MG63 (cell line): ENCODE data around the gene HYAL1. TPM values are rescaled to one million over a fixed set of nuclear protein-coding genes. Genes with fewer than 3 reads are reported as not detected.

Source experiments
- DNase-seq: peaks from one replicate; pipeline ENCODE4 v3.0.0-alpha.2; 2020
- H3K27me3 ChIP-seq: fragments of 250-450 bp; sonication (Bioruptor Pico); 2 replicates; pipeline ENCODE4 v1.5.1; 2020; ENCODE audit warnings: mild to moderate bottlenecking, moderate library complexity
- H3K36me3 ChIP-seq: fragments of 250-450 bp; sonication (Bioruptor Pico); 2 replicates; pipeline ENCODE4 v1.5.1; 2020; ENCODE audit warnings: mild to moderate bottlenecking, moderate library complexity
- H3K4me3 ChIP-seq: fragments of 250-450 bp; sonication (Bioruptor Pico); 2 replicates; pipeline ENCODE4 v1.5.1; 2020; ENCODE audit warnings: mild to moderate bottlenecking, moderate library complexity
- H3K9me3 ChIP-seq: fragments of 250-450 bp; sonication (Bioruptor Pico); 2 replicates; pipeline ENCODE4 v1.5.1; 2020; ENCODE audit warnings: mild to moderate bottlenecking, moderate library complexity
- total RNA-seq: library from RNA; depleted of rRNA; stranded (reverse); fragments of >200 nt; shearing (Covaris generic); gene quantifications from 2 replicates; pipeline ENCODE4 v1.2.3, GENCODE V29; 2014; ENCODE audit warnings: low replicate concordance

Gene HYAL1
- total RNA-seq, 1 experiment from 2014 or later, result 1.4 TPM

DNA sequence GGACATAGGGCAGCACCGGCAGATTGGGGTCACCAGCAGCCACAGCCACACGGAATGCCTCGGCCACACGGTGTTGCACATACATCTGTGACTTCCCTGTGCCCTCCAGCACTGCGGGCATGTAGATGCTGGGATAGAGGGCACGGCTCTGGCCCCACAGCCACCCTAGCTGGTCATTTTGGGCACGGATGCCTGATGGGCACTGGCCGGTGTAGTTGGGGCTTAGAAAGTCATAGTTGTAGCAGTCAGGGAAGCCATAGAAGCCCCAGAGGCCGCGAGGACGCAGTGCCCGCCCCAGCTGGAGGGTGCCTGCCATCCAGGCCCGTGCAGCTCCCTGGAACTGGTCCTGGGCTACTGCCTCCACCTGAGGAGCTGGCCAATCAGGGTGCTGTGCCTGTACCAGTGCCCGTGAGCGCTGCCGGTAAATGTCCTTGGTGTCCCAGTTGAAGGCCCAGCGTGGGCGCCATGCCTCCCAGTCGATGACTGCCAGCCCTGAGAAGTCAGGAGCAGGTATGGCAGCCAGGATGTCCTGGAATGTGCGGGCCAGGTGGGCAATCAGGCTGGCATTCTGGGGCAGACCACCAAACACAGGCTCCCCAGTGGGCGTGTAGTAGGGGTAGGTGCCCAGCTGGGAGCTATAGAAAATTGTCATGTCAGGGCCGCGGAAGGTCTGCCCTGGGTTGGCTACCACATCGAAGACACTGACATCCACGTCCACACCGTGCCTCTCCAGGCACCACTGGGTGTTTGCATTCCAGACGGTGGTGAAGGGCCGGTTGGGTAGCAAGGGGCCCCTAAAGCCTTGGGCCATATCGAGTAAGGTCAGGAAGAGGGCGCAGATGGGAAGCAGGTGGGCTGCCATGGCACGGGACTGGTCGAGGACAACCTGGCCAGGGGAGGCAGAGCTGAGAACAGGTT is 1.0 kb downstream of the HYAL1 start:
- no peak for DNase-seq
- no peaks in the 10 kb centered on the region for H3K27me3 ChIP-seq
- no peaks in the 10 kb centered on the region for H3K36me3 ChIP-seq
- H3K9me3 ChIP-seq, result no peaks in the 10 kb centered on the region
- no peak overlapping the region for H3K4me3 ChIP-seq

DNA sequence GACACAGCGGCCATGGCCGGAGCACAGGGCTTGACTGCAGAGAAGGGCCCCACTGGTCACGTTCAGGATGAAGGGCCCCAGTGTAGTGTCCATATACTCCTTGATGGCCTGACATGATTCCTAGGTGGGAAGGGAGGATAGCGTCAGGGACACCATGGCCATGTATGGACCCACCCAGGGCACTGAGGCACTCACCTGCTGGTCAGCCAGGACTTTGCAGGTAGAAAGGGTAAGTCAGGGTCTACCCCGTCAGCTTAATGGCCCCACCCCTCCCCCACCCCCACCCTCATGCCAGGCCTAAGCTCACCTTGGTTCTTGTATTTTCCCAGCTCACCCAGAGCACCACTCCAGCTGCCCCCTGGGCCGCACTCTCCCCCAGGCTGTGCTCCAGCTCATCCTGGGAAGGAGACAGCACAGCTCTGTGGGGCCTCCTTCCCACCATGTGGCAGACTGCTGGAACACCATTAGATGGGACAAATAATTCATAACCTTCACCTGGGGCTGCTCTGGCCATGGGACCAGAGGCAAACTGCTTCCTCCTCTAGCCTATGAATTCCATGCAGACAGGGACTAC is 2.6 kb downstream of the HYAL1 start:
- Histone ChIP-seq H3K9me3 (no peaks in the 10 kb centered on the region), H3K36me3 (no peaks in the 10 kb centered on the region), H3K27me3 (no peaks in the 10 kb centered on the region), H3K4me3 (no peak overlapping the region)
- no peak for DNase-seq

DNA sequence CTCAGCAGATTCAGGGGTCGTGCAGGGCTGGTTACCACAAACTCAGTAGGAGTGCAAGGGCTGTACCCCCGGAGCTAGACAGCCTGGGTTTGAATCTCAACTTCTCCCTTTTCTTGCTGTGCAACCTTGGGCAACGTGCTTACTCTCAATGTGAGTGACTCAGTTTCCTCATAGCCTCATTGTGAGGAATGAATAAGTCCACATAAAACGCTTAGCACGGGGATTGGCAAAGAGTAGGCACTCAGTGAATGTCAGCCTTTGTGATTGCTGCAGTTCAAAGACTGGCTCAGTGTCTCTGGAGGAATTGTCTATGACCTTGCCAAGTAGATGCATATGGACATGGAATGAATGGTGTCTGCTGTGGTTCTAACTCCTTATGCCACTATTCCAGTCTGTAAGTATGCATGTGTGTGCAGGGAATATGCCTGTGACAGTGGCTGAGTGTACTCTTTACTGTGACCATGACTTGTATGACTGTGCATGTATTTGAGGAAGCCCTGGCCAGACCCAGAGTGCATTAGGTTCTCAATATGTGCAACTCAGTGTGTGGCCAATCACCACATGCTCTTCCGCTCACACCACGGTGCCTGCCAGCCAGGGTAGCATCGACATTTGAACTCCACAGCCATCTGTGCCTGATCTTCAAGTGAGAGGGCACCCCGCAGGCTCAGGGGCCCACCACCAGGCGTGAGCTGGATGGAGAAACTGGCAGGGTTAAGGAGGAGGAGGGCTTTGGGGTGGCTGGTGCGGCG is 3.3 kb downstream of the HYAL1 start:
- peak overlapping the region; percentile 65 for H3K4me3 ChIP-seq
- no peak for DNase-seq
- no peaks in the 10 kb centered on the region for H3K36me3 ChIP-seq
- no peaks in the 10 kb centered on the region for H3K27me3 ChIP-seq
- no peaks in the 10 kb centered on the region for H3K9me3 ChIP-seq

DNA sequence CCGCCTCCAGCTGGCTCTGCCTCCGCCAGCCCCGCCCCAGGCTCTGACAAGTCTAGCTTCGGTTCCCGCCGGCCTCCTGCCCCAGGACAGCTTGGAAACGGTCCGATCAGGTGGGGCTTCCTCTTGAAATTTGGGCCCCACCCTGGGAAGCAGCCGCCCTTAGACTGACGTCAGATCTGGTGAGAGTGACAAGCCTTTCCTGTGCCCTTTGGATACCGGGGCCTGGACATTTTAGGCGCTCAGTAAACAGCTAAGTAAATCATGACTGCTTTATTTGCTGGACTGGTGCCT is 3.8 kb downstream of the HYAL1 start:
- no peaks in the 10 kb centered on the region for H3K27me3 ChIP-seq
- no peaks in the 10 kb centered on the region for H3K36me3 ChIP-seq
- no peaks in the 10 kb centered on the region for H3K9me3 ChIP-seq
- peak overlapping the region; percentile 65 for H3K4me3 ChIP-seq
- DNase-seq, result no peak

DNA sequence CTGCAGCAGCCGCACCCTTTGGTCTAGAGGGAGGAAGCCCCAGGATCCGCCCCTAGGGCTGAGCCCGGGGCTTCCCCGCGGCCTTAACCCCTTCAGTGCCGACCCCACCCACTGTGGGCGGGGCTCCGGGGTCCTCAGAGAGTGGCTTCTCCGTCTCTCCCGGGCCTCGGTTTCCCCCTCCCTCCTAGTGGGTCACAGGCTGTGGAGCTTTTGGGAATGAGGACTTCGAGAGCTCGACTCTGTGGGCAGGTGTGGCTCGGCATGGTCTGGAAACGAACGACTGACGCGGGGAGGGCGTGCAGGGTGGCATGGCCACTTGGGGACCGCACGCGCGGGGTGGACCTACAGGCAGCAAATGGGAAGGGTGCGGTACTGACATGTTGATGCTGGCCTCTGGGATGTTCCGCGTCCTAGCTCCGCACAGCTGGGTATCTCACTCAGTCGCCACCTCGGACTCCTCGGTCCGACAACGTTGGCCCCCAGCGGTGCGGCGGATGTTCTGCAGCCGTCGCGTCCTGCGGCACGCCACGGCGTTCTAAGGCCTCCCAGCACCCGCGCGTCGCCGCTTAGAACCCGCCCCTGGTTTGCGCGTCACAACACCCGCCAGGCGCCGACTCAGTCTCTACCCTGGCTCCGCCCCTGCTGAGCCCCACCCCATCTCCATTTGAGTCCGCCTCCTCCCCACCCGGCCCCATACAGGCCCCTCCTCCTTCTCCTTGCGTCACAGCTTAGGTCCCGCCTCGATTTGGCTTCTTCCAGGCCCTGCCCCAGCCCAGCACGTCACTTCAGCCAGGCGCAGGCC is 4.3 kb downstream of the HYAL1 start, which contains the start of the genes HYAL3 and NAA80:
HYAL3 (minus strand) TSS at position 570 of the 802 bp plus-strand sequence. CDS start 3,803 bp downstream, outside the sequence.
NAA80 (minus strand) TSS at position 570 of the 802 bp plus-strand sequence. CDS start 1,942 bp downstream, outside the sequence.
- no peaks in the 10 kb centered on the region for H3K27me3 ChIP-seq
- no peaks in the 10 kb centered on the region for H3K36me3 ChIP-seq
- peak; percentile 96 for DNase-seq
- peak within 1 kb of the TSS; percentile 65 for H3K4me3 ChIP-seq
- no peaks in the 10 kb centered on the region for H3K9me3 ChIP-seq

DNA sequence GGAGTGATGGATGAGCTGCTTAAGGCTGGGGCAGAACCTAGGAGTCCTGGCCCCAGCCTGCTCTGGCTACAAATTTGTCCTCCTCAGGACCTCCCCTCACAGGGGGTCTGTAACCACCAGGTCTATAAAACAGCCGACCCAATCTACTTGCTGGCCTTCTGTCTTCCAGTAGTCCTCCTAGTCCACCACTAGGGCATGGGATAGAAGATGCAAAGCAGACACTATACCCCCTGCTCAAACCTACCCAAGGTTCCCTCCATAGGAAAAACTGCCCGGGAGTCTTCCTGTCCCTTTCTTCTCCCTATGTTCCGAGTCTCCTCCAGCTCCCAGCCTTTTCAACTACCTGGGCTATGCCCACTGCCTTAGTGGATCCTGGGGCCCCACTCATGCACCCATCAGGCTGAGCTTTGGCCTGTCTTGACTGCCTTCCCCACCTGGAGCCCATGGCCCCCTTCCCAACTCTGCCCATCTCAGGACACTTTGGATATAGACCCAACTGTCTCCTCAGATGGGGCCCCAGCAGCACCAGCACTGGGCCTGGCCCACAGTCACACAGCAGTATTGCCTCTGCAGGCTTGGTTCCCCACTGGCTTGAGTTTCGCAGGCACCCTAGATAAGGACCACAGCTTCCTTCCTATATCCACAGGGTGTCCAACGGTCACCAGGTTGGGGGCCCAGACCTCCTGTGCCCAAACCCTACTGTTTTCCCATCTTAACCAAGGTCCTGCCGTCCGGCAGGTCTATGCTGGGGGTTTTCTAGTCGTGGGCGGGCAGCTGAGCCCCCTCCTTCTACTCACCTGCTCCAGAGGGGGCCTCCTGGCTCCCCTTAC is 5.3 kb downstream of the HYAL1 start:
- no peak for DNase-seq
- Histone ChIP-seq H3K9me3 (no peaks in the 10 kb centered on the region), H3K4me3 (peak overlapping the region; percentile 65), H3K36me3 (no peaks in the 10 kb centered on the region), H3K27me3 (no peaks in the 10 kb centered on the region)

DNA sequence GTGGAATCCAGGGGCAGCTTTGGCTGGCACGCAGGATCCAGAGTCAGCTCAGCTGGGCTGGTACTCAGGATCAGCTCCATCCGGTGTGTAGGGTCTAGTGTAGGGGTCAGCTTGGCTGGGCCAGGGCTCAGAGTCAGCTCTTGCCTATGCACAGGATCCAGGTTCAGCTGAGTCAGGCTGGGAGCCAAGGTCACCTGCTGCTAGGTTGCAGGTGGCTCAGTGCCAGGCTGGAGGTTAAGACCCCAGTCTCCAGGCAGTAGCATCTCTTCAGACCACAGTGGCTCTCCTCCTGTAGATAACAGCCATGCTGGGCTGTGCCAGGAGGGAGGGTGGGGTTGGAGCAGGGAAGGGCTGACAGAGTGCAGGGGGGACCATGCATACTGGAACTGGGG is 6.0 kb downstream of the HYAL1 start:
- no peaks in the 10 kb centered on the region for H3K36me3 ChIP-seq
- H3K4me3 ChIP-seq, result no peak overlapping the region
- H3K27me3 ChIP-seq, result no peaks in the 10 kb centered on the region
- H3K9me3 ChIP-seq, result no peaks in the 10 kb centered on the region
- DNase-seq, result no peak

DNA sequence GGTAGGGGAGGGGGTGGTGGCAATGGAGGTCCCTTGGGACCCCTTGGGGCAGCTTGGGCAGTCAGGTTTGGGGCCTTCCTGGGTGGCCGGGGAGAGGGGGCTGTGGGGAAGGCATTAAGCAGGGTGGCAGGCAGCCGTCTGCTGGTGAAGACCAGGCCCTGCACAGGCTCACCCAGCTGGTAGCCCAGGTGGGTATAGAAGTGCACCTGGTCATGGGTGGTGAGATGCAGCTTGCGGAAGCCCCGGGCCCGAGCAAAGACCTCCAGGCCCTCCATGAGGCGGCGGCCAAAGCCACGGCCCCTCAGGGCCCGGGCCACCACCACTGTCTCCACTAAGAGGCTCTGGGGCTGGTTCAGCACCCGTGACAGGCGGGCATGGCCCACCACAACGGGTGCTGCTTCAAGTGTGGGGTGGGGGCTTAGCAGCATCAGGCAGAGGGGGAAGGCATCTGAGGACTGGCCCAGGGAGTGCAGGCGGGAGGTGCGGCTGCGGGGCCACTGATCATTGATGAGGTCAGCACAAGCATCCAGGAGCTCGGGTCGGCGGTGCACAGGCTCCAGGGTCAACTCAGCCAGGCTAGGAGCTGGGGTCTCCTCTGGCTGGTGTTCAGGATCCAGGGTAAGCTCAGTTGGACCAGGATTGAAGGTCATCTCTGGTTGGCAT is 6.5 kb downstream of the HYAL1 start:
- no peaks in the 10 kb centered on the region for H3K36me3 ChIP-seq
- no peak for DNase-seq
- H3K4me3 ChIP-seq, result no peak overlapping the region
- H3K27me3 ChIP-seq, result no peaks in the 10 kb centered on the region
- no peaks in the 10 kb centered on the region for H3K9me3 ChIP-seq

DNA sequence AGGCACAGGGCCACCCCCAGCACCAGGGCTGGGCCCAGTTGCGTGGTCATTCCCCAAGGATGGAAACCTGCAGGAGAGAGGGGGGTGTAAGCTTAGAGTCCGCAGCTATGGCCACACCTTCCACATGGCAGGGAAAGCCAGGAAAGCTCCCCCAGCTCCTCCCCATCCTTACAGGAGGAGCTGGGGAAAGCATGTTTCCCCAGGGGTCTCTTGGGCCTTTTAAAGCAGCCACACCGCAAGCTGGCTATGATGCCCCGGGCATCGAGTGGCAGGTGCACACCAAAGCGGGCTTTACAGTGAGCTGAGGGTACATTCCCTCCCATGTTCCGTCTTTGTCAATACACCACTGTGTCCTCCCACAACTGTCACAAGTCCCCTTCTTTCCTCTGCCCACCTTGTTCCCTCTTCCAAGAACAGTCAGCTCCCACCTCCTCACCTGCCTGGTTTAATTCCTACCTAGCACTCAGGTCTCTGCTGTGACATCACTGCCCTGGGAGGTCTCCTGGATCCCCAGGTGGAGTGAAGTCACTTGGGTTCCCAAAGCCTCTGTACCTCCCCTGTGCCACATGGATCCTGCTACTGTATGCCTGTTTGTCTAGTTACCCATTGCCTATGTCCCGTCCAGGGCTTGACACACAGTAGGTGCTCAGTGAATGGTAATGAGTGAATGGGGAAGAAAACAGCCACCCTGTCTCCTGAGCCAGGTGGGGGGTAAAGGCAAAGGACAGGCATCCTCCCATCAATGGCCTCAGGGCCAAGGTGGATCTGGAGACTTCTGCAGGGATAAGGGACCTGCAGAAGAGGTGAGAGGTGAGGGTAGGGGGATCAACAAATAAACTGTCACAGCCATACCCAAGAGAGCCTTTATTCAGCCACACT is 7.6 kb downstream of the HYAL1 start:
- no peak for DNase-seq
- Histone ChIP-seq H3K27me3 (no peaks in the 10 kb centered on the region), H3K4me3 (no peak overlapping the region), H3K36me3 (no peaks in the 10 kb centered on the region), H3K9me3 (no peaks in the 10 kb centered on the region)

DNA sequence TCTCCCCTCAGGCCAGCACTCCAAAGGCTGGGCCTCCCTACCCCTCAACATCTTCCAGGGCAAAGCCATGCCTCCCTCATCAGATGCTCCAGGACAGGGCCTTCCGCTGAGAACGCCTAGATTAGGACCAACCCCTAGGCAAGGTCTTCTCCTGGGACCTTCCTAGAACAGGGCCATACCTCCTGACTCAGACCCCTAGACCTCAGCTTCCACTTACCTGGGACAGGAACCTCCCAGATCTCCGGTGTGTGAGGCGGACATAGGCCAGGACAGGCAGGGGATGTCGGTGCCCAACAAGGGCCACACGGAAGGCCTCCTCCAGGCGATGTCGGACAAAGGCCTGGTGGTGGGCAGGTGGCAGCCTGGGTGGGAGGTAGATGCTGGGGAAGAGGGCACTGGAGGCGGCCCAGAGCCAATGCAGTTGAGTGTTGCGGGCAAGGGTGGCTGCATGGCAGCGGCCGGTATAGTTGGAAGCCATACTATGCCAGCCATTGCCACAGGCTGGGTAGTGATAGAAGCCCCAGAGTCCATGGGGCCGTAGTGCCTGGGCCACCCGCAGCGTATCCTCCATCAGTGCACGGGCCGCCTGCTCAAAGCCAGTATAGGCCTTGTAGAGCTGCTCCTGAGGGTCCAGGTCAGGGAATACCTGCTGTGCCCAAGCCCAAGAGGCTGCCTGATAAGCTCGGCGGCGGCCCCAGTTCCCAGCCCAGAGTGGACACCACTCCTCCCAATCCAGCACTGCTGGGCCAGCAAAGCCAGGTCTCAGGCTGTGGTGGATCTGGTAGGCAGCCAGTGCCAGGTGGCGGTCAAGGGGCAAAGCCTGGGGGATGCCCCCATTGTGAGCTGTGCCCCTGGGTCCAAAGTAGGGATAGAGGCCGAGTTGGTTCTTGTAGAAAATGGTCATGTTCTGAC is 8.6 kb downstream of the HYAL1 start:
- Histone ChIP-seq H3K9me3 (no peaks in the 10 kb centered on the region), H3K4me3 (no peak overlapping the region), H3K27me3 (no peaks in the 10 kb centered on the region), H3K36me3 (peaks cover 8% of the 10 kb centered on the region)
- DNase-seq, result no peak

DNA sequence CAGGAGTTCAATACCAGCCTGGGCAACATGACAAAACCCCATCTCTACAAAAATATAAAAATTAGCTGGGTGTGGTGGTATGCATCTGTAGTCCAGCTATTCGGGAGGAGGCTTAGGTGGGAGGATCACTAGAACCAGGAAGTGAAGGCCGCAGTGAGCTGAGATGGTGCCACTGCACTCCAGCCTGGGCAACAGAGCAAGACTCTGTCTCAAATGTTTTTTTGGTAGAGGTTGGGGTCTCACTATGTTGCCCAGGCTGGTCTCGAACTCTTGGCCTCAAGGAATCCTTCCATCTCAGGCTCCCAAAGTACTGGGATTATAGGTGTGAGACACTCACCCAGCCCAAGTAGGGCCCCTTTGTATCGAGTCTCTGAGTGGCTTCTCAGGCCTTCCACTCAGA is 9.3 kb downstream of the HYAL1 start:
- Histone ChIP-seq H3K27me3 (no peaks in the 10 kb centered on the region), H3K4me3 (no peak overlapping the region), H3K36me3 (peaks cover 10% of the 10 kb centered on the region), H3K9me3 (no peaks in the 10 kb centered on the region)
- no peak for DNase-seq

DNA sequence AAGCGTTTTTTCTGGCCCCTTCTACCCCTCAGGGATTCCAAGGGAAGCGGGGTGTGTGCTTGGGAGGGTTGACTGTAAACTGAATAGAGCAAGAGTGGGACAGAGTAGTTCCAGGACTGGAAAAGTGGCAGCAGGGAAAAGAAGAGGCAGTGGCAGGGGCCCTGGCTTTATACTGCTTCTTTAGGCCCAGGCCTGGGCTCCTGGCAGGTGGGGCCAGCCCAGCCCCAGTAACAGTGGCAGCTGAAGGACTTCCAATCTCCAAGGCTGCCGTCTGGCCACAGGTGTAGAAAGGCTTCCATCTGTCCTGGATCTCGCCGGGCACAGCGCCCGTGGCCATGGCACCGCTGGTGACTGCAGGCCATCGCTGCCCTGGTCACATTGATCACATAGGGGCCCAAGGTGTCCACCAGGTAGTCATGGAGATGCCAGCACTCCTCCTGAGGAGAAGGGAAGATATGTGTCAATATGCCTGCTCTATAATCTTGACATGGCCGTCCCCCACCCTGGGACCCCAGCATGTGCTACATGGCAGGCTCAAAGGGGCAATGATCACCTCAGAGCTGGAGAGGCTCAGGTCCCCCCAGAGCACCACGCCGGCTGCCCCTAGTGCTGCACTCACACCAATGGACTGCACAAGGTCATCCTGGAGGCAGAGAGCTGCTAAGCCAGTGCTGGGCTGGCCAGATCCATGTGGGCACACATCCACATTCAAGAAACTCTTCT is 10.1 kb downstream of the HYAL1 start:
- H3K4me3 ChIP-seq, result peak overlapping the region; percentile 87
- no peak for DNase-seq

More for the DNA sequence above, 10.1 kb downstream of the HYAL1 start:
- Histone ChIP-seq H3K27me3 (no peaks in the 10 kb centered on the region), H3K9me3 (no peaks in the 10 kb centered on the region), H3K36me3 (peaks cover 14% of the 10 kb centered on the region)
